ENCODE results near the gene CDT1.

The CDT1 gene

DNA sequence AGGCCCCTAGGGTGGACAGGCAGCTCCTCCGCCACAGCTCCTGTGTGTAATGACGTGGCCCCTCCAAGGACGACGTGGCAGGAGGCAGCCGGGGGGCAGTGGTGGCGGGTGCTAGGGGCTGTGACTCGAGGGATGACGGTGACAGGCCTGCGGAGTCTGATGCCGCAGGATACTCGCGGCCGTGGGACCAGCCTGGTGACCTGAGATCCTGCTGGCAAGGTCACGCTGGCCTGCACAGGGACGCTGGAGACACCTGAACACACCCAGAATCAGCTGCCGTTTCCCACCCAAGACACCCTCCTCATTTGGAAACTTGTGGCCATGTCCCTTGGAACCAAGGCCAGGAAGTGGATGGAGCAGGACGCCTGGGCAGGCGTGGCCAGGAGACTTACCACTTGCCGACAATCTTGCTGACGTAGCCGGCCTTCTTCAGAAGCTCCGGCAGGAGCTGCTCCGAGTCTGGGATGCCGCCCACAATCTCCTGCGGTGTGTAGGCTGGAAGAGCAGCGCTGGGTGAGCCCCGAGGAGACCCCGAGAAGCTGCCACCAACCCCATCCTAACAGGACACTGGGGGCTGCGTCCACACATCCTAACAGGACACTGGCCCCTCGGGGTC, 37.1 kb downstream of the CDT1 start:
- no peak for DNase-seq

DNA sequence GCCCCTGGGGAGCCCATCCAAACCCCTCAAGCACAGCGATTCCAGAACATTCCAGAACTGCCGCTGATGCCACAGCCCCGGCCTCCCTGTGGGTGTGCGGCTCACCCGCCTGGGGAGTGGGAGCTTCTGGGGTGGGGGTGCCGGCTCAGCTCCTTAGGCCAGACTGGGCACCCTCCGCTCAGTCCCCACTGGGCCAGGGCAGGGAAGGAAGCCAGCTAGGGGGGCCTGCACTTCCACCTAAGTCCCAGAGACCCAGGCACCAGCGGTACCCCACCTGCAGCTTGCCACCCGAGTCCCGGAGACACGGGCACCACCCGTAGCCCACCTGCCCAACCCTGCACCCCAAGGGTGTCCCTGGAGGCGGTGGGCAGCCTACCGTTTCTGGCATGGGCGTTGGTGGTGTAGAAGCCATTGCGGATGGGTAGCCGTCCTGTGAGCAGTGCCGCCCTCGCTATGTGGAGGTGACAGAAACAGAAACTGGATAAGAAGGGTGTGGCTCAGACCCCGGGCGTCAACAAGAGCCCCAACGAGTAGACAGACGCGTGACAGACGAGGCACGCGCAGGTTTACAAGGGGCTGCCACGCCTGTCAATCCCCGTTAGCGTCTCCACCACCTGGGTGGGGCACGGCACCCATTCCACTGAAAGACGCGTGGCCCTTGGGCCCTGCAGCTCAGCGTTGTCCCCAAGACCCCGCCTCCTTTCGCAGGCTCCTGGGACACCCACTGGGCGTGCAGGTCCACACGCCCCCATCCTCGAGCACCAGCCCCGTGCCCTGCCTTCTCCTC, 38.1 kb downstream of the CDT1 start:
- DNase-seq, result no peak

DNA sequence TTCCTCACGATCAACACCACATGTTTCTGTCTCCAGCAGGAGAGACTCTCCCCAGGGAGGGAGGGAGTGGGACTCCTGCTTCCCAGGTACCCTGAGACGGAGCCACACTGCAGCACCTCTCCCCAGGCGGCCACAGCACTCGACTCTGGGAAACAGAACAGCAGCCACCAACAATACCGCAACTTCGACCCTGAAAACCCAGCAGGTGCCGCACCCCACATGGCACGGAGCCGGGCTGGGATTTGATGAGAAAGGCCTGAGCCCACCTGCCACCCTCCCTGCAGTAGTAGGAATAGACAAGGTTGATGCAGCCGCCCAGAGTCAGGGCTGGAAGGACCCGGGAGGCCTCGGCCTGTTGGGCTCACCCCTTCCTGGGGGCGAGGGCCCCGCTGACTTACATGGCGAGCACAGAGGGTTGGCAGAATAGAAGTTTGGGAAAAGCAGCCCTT, 38.7 kb downstream of the CDT1 start:
- no peak for DNase-seq

DNA sequence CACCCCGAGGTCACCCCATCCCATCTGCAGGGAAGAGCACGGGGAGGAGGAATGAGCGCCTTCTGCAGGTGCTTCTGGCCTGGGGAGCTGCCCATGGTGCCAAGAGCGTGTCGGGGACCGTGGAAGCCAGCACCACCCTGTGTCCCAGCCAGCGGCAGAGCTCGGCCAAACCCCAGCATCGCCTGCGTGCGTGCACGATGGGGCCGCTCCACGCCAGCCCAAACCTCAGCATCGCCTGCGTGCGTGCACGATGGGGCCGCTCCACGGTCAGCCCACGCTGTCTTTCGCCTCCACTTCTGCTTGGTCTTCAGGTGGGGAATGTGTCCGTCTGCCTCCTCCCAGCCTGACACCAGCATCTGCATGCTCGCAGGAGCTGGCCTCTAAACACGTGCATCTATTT, 39.2 kb downstream of the CDT1 start:
- DNase-seq, result no peak

DNA sequence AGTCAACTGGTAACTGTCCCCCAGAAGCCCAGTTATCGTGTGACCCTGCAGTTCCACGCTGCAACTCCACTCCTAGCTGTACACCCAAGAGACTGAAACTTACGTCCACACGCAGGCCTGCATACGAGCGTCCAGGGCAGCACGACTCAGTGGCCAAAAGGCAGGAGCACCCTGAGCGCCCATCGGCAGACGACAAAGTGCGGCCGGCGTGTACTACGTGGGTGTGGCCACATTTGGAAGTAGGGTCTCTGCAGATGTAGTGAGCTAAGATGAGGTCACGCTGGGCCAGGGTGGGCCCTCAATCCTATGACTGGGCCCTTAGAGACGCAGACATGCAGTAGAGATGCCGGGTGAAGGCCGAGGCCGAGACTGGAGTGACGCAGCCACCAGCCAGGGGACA, 39.7 kb downstream of the CDT1 start:
- DNase-seq, result no peak

DNA sequence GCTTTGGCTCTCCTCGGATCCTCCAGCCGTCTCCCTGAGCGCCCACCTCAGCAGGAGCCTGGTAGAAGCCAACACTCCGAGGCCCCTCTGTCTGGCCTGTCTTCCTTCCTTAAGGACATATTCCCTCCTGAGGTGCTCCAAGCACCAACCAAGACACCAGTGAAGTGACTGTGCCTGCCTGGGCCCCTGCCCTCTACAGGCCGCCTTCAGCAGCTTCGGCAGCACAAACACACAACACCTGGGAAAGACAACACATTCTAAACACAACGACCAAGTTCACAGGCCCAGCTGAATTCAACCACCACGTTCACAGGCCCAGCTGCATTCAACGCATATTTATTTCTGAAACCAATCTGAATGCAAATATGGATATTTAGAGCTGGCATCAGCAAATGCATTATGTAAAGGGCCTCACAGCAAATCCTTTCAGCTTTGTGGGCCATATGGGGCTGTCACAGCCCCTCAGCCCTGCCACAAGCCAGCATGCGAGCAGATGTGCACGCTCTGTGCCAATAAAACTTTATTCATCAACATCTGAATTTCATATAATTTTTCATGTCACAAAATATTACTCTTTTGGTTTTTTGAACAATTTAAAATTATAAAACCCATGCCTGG, 40.9 kb downstream of the CDT1 start:
- DNase-seq, result no peak

DNA sequence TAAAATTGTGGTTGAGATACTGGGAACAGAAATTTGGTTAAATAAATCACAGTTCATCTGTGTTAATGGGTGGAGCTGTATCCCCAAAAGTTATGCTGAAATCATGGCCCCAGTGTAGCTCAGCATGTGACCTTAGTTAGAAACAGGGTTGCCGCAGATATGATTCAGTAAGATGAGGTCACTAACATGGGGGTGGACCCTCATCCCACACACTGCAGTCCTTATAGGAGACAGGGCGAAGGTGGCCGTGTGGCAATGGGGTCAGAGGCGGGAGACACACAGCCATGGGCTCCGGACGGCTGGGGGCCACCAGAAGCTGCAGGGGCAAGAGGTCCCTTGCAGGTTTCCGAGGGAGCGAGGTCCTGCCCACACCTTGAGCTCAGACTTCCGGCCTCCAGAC, 42.5 kb downstream of the CDT1 start:
- no peak for DNase-seq

DNA sequence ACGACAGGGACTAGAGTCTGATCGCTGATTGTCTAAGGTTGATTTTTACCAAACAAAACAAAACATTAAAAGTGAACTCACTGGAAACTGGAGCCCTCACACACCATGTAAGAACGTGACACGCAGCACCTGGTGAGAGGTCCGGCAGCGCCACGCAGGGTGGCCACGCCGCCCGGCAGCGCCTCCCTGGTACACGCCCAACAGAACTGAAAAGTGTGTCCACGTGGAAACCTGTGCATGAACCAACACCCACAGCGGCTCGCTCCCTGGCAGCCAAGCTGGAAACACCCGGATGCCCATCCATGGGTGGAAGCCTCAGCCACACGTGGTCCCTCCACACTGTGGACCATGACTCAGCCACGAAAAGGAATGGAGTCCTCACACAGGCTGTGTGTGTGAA, 44.1 kb downstream of the CDT1 start:
- no peak for DNase-seq

DNA sequence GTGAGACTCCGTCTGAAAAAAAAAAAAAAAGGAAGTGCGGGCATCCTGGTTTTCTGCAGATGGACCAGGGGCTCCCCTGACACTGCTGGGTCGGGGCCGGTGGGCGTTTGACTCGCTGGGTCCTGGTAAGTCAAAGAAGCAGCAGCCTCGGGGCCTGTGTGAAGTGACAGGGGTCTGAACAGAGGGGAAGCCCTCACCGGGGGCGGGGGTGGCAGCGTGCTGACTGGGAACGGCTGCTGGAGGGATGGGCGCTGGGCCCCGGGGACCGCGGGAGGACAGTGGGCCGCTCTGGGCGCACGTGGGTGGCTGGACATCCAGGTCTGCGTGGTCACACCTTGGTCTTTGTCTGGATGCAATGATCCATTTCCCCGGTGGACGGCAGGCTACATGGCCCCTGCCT, 45.0 kb downstream of the CDT1 start:
- DNase-seq, result no peak

DNA sequence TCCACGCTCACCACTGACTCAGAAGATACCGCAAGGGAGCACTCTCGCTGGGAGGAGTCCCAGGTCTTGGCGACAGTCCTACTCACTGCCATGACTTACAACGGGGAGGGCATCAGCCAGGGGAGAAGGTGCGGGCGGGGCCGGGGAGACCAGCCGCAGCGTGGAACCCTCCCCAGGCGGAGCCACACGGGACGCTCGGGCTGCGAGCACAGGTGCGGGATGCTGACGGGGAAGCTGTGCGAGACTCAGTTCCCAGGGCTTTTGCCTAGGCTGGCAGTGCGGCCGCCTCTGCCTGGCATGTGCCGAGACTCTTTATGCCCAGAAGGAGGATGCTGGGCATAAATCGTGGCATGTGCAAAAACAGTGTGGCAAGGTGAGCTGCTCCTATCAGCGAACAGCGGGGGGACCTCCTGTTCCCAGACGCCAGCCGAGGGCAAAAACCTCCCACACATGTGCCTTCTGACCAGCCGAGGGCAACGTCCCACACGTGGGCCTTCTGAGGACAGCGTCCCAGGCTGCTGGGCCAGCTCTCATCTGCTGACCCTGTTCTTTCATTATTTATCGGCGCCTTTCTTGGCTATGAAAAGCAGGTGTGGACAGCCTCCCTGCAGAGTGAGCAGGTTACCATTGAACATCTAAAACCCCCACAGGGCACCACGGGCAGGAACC, 47.1 kb downstream of the CDT1 start:
- no peak for DNase-seq

DNA sequence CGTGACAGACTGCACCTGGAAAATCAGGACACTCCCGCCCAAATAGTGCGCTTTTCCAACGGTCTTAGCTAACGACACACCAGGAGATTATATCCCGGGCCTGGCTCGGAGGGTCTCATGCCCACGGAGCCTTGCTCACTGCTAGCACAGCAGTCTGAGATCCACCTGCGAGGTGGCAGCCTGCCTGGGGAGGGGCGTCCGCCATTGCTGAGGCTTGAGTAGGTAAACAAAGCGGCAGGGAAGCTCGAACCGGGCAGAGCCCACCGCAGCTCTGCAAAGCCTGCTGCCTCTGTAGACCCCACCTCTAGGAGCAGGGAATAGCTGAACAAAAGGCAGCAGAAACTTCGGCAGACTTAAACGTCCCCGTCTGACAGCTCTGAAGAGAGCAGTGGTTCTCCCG, 48.0 kb downstream of the CDT1 start:
- no peak for DNase-seq

DNA sequence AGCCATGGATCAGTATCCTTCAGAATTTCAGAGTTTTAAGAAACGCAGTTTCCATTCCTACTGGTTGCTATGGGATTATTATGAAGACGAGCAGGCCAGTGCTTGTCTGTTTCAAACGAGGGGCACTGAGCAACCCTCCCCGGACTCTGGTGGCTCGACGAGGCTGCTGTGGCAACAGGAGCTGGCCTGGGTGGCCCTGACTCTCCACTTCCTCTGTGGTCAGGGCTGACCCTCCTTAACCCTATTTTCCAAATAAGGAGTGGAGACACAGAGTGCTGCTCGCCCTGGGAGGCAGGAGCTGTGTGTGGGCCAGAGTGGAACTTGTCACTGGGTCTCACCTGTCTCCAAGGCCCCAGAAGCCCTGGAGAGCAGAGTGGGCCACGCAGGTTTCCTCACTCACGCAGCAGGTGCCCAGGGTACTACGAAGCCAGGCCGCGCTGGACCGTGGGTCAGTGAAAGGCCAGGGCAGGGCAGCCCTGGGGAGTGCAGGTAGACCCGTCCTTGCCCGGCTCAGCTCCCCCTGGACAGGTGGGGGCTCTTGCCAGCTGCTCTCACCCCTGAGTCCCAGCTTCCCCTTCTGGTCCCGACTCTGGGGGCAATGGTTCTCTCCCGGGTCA, 49.8 kb downstream of the CDT1 start:
- DNase-seq, result no peak

DNA sequence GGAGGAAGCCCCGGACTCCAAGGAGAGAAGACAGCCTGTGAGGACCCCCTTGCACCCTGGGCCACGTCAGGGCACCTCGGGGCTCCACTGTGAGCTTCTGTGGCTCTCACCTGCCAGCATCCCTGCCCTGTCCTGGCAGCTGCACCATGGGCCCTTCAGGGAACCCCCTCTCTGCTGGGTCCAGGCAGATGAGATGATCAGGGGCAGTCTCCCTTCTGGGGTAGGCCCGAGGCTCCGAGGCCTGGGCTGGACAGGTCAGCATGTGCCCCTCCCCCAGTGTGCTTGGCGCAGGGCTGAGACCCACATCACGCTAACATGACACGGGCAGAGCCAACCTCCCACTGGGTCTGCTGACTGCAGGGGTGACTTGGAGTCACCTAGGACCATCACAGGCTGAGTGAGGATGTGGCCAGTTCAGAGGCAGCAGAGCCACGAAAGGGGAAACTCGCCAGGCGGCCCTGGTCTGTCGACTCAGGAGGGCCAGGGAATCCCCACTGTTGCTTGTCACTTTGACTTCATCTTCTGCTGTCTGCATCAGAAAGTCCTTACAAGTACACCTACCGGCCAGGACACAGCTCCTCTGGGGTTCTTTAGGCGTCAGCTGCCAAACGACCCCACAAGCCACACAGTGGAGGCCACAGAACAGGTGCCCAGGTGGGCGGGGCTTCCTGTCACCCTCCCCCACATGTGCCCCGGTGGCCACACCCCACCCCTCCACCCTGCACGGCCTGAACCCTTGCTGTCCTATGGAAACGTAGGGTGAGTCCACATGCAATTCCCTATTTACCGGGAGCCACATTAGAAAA, 50.9 kb downstream of the CDT1 start:
- DNase-seq, result no peak

DNA sequence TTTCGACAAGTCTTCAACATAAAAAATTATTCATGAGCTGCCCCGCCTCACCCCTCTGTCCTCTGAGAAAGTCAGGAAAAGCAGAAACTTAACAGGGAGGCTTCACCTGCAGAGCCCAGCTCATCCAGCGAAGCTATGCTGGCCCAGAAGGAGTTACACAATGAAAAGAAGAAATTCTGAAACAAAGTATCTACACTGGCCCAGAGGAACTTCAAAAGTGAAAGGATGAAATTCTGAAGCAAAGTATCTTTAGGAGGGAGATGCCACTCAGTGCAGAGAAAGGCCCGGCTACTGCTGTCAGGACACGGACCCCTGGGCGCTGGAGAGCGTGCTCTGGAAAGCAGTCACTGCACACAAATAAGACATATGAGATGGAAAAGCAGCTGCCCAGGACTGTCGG, 51.6 kb downstream of the CDT1 start:
- DNase-seq, result no peak

DNA sequence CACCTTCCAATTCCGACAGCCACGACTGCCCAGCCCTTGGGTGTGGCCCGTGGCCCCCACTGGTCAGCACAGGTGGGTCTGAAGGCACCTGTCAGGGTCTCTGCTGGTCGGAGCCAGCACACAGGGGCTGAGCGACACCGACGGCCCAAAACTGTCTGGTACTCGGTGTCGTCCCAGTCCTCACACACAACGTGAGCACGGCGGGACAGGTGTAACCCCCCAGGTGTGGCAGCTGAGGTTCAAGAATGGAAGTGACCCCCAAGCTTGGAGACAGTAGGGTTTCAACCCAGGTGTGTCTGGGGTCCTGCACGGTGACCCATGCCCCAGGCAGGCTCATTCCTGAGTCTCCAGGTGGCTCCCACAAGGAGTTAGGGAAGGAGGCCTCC, 52.1 kb downstream of the CDT1 start:
- no peak for DNase-seq

DNA sequence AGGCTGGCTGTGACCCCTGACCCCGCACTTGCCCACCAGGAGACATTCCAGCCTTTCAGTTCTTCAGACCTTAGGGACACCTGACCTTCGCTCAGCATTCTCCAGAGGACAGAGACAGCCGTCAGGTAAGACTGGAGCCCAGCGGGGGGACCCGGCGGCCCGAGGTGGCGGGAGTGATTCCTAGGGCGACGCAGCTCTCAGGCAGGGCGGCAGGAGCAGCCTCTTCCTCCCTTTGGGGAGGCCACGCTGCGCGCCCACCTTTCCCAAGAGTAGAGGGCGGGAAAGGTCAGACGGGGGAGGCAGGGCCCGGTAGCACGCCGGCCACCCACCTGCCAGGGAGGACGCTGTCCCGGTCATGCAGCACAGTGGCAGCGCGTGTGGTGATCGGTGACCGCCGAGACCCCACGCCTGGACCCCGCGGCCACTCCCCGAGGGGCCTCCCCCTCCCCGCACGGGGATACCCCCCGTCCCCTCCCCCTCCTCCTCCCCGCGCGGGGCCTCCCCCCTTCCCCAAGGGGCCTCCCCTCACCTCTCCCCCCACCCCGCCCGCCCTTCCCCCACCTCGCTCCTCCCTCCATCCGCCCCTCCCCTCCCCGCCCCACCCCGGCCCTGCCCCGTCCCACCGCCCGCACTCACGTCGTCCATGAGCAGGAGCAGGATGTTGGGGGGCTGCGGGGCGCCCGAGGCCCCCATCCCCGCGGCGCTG, 52.7 kb downstream of the CDT1 start:
- DNase-seq, result peak; percentile 69

DNA sequence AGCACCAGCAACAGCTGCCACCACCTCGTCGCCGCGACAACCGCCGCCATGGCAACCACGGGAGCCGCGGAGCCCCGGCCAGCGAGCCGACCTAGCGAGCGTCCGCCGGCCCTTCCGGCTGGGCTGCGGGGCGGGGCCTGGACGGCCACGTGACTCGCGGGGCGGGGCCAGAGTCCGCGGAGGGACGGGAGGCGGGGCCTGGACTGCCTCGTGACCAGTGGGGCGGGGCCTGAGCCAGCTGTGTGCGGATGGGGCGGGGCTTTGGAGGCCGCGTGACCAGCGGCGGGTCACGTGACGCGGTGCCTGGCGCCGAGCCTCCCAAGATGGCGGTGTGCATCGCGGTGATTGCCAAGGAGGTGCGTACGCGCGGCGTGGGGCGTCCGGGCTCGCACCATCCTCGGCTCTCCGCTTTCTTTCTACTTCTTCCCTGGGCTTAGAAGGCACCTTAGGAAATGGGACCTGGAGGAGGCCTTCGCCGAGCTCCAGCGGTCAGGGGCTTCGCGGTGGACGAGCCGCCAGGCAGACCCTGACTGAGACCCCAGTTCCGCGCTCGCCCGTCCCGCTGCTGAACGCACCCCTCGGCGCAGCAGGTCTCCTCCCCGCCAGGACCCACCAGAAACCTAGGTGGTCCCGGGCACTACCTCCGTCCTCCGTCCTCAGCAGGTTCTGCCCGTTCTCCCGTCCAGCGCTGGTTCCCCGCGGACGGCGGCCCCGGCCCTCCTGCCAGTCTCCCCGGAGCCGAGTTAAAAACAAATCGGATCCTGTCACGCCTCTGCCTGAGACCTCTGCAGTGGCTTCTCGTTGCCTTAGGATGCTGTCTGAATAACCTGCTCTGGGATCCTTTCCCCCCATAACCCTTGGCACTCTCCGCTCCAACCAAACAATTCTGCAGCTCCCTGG, 53.5 kb downstream of the CDT1 start, which contains the start of the genes GALNS and TRAPPC2L:
Gene GALNS (minus strand): TSS at position 120 of the 900 bp plus-strand sequence. CDS start 70 bp downstream, at position 50.
Gene TRAPPC2L (plus strand): TSS at position 300 of the 900 bp plus-strand sequence. CDS start 24 bp downstream, at position 324.
- DNase-seq, result peak; percentile 100

DNA sequence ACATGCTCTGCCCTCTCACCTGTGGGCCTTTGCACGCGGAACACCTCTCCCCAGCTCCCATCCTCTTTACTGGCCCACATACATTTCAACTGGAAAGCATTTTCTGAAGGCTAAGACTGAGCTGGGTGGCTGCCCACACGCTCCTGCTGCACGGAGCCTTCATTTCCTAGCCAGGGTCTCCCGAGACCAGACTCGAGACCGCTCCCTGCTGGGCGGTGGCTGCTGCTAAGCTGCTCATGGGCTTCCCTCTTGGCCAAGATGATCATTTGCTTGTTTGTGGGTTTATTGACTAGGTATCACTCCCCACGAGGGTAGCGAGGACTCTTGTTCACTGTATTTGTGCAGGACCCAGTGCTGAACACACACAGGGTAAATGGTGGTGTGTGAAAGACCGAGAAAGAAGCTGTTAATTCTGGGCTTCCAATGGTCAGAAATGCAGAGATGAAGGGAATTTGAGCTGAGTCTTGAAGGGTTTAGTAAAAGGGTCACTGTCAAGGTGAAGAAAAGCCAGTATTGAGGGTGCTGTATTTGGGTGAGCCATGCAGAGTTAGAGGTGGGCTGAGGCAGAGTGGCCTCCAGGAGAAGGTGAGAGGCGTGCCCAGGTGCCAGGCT, 54.2 kb downstream of the CDT1 start:
- DNase-seq, result peak; percentile 91

All from activated effector memory CD4-positive, alpha-beta T cell treated with anti-CD3 and anti-CD28 coated beads, Interleukin-2, amount 50 U/mL, for 16 hours (primary cell).